Endothelial cell (in vitro differentiated cells): Measurements from ENCODE around the gene RPLP1. TPM values are rescaled to one million over a fixed set of nuclear protein-coding genes. Genes with fewer than 3 reads are reported as not detected.
A peak's percentile ranks its signal among the peaks of the same experiment; 100 is the strongest.

Experiments
- DNase-seq: peaks from one replicate; pipeline ENCODE4 v3.0.0; 2021; ENCODE audit warnings: low spot score
- H3K27ac Mint-ChIP-seq: one replicate; pipeline ENCODE4 v1.8.0; 2021; ENCODE audit warnings: mixed read lengths, inconsistent platforms; ENCODE audit not compliant: unreplicated experiment
- H3K27me3 Mint-ChIP-seq: one replicate; pipeline ENCODE4 v1.8.0; 2021; ENCODE audit warnings: mild to moderate bottlenecking, moderate library complexity, mixed read lengths, inconsistent platforms; ENCODE audit not compliant: unreplicated experiment
- H3K36me3 Mint-ChIP-seq: one replicate; pipeline ENCODE4 v1.8.0; 2021; ENCODE audit warnings: mild to moderate bottlenecking, low read depth, mixed read lengths, inconsistent platforms; ENCODE audit not compliant: unreplicated experiment
- H3K4me1 Mint-ChIP-seq: one replicate; pipeline ENCODE4 v1.8.0; 2021; ENCODE audit warnings: mild to moderate bottlenecking, mixed read lengths, inconsistent platforms; ENCODE audit not compliant: unreplicated experiment
- H3K4me3 Mint-ChIP-seq: one replicate; pipeline ENCODE4 v1.8.0; 2021; ENCODE audit warnings: mild to moderate bottlenecking, mixed read lengths, inconsistent platforms; ENCODE audit not compliant: unreplicated experiment
- H3K9me3 Mint-ChIP-seq: one replicate; pipeline ENCODE4 v1.8.0; 2021; ENCODE audit warnings: mixed read lengths, inconsistent platforms; ENCODE audit not compliant: unreplicated experiment
- CTCF ChIP-seq: fragments of 200-600 bp; sonication (generic); IDR thresholded peaks from one replicate; pipeline ENCODE4 v1.5.0; 2021; ENCODE audit warnings: antibody characterized with exemption; ENCODE audit not compliant: unreplicated experiment
- total RNA-seq: library from RNA; stranded (reverse); fragmentation: NEBNext Ultra II Directional; extraction: Animal tissue kit (Norgen Biotek cat#: 25700); gene quantifications from one replicate; pipeline ENCODE4 v1.2.1, GENCODE V29; 2021; ENCODE audit not compliant: unreplicated experiment

RPLP1 gene
- total RNA-seq, 1 donor from 2014 or later, result 1,903 TPM

DNA sequence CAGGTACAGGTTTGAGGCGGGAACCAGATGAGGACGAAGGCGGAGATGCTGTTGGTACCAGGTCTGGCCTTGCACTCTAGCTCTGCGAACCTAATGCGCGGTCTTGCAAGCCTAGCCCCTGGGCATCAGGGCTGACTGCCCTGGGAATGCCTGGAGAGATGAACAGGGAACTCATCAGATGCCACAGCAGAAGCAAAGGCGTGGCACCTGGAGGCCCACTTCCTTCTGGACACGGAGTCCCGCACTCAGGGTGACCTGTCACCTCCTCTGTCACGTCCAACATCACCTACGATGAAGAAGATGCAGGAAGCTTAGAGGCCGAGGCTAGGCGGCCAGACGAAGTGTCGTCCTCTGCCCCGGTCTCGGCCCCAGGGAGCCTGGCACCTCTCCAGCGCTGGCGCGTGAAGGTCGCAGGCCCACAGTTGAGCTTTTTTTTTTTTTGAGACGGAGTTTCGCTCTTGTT, 9.4 kb downstream of the RPLP1 start:
- Mint-ChIP-seq H3K27ac (no peak overlapping the region), H3K9me3 (no peaks in the 10 kb centered on the region)
- TF ChIP-seq CTCF, result no peak

DNA sequence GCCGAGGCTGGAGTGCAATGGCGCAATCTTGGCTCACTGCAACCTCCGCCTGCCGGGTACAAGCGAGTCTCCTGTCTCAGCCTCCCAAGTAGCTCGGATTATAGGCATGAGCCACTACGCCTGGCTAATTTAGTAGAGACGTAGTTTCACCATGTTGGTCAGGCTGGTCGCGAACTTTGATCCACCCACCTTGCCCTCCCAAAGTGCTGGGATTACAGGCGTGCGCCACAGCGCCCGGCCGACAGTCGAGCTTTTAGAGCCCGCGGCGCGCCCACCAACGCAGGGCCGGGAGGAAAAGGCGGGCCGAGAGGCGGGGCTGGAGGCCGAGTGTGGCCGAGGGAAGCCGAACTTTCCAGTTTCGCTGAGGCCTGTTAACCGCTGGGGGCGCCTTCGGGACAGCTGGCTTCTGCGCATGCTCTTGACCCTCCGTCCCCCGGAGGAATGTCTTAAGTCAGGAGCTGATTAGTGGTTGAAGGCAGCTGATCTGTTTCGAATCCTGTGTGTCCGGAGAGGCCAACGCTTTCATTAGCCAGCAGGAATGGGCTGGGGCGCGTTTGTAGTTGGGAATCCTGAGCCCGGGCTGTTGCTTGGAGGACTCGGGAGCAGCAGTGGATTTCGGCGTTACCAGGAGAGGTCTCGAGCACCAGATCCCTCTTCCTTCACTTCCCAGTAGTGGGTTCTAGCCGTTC, 10.0 kb downstream of the RPLP1 start:
- H3K36me3 Mint-ChIP-seq, result no peaks in the 10 kb centered on the region
- peak; percentile 84 for TF ChIP-seq CTCF
- H3K27ac Mint-ChIP-seq, result peak overlapping the region; percentile 85
- peak; percentile 97 for DNase-seq
- H3K4me1 Mint-ChIP-seq, result no peaks in the 10 kb centered on the region
- peaks cover 2% of the 10 kb centered on the region for H3K27me3 Mint-ChIP-seq
- H3K9me3 Mint-ChIP-seq, result no peaks in the 10 kb centered on the region
- H3K4me3 Mint-ChIP-seq, result peak overlapping the region; percentile 86

More for the DNA sequence above, 9.4 kb downstream of the RPLP1 start:
- H3K36me3 Mint-ChIP-seq, result no peaks in the 10 kb centered on the region
- peaks cover 2% of the 10 kb centered on the region for H3K27me3 Mint-ChIP-seq
- DNase-seq, result no peak
- no peaks in the 10 kb centered on the region for H3K4me1 Mint-ChIP-seq
- H3K4me3 Mint-ChIP-seq, result peak overlapping the region; percentile 62

DNA sequence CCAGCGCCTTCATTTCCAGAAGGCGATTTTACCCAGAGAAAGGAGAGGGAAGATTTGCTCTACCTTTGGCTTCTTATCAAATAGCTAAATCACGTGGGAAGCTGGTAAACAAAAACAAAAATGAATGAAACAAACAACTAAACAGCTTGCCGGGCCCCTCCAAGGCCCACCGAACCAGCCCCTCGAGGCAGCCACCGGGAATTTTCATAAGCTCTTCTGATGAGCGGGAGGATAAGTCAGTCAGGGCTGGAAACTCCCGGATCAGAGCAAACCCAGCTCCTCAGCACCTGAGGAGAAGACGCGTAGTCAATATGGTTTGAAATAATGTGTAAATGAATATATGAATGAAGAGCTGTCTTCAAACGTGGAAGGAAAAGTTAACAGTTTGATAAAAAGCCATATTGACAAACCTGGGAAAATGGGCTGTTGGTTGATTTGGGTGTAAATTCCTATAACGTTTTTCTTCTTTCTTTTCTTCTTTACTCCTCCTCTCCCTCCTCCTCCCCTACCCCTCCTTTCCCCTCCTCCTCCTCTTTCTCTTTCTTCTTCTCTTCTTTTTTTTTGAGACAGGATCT, 10.7 kb downstream of the RPLP1 start:
- H3K36me3 Mint-ChIP-seq, result no peaks in the 10 kb centered on the region
- peak overlapping the region; percentile 86 for H3K4me3 Mint-ChIP-seq
- peaks cover 2% of the 10 kb centered on the region for H3K27me3 Mint-ChIP-seq
- TF ChIP-seq CTCF, result no peak
- H3K9me3 Mint-ChIP-seq, result no peaks in the 10 kb centered on the region
- peaks cover under 1% of the 10 kb centered on the region for H3K4me1 Mint-ChIP-seq
- H3K27ac Mint-ChIP-seq, result peak overlapping the region; percentile 85
- DNase-seq, result no peak

GRCh38 chr15:69465253-69465652, 12.6 kb downstream of the RPLP1 start:
- peaks cover 2% of the 10 kb centered on the region for H3K27me3 Mint-ChIP-seq
- H3K36me3 Mint-ChIP-seq, result no peaks in the 10 kb centered on the region
- no peak for DNase-seq
- no peak for TF ChIP-seq CTCF
- no peak overlapping the region for H3K27ac Mint-ChIP-seq
- H3K4me3 Mint-ChIP-seq, result no peak overlapping the region
- no peaks in the 10 kb centered on the region for H3K9me3 Mint-ChIP-seq
- peaks cover 6% of the 10 kb centered on the region for H3K4me1 Mint-ChIP-seq

GRCh38 chr15:69466733-69467132, 14.1 kb downstream of the RPLP1 start:
- H3K4me1 Mint-ChIP-seq, result peaks cover 6% of the 10 kb centered on the region
- no peak for TF ChIP-seq CTCF

More at GRCh38 chr15:69466733-69467132, 14.1 kb downstream of the RPLP1 start:
- no peak overlapping the region for H3K27ac Mint-ChIP-seq
- H3K9me3 Mint-ChIP-seq, result no peaks in the 10 kb centered on the region
- peaks cover 2% of the 10 kb centered on the region for H3K27me3 Mint-ChIP-seq
- no peaks in the 10 kb centered on the region for H3K36me3 Mint-ChIP-seq
- no peak overlapping the region for H3K4me3 Mint-ChIP-seq
- no peak for DNase-seq
